GM12878 (cell line): ENCODE results near the gene DCTN2. TPM values are rescaled to one million over a fixed set of nuclear protein-coding genes. Genes with fewer than 3 reads are reported as not detected.

ENCODE experiments used
- CEBPZ ChIP-seq: fragments of 150-350 bp; IDR thresholded peaks from 2 replicates; pipeline ENCODE4 v1.6.1; 2016; ENCODE audit warnings: low read depth, low read length
- CHD1 ChIP-seq: IDR thresholded peaks from 2 replicates; pipeline ENCODE4 v1.6.1; 2012; ENCODE audit warnings: low read depth, low read length, improper control_type of control experiment
- CHD2 ChIP-seq: IDR thresholded peaks from 2 replicates; pipeline ENCODE4 v1.6.1; 2011; ENCODE audit warnings: low read depth, low read length, improper control_type of control experiment, borderline replicate concordance
- IKZF1 ChIP-seq: fragments of 450-650 bp; conservative IDR thresholded peaks from 2 replicates; pipeline ENCODE4 v1.6.1; 2017; ENCODE audit warnings: antibody characterized with exemption, mild to moderate bottlenecking
- JUND ChIP-seq: IDR thresholded peaks from 2 replicates; pipeline ENCODE4 v1.6.1; 2012; ENCODE audit warnings: low read depth, mild to moderate bottlenecking, low read length, improper control_type of control experiment, moderate library complexity
- KDM1A ChIP-seq: fragments of 200-600 bp; sonication (generic); IDR thresholded peaks from 2 replicates; pipeline ENCODE4 v1.6.1; 2016; ENCODE audit warnings: borderline replicate concordance
- MXI1 ChIP-seq: fragments of 150-350 bp; IDR thresholded peaks from 2 replicates; pipeline ENCODE4 v1.6.1; 2011; ENCODE audit warnings: low read depth, mild to moderate bottlenecking, inconsistent platforms, low read length, improper control_type of control experiment
- NR2C2 ChIP-seq: IDR thresholded peaks from 2 replicates; pipeline ENCODE4 v1.6.1; 2011; ENCODE audit warnings: borderline replicate concordance, low read depth; ENCODE audit not compliant: control insufficient read depth, insufficient read length
- RCOR1 ChIP-seq: conservative IDR thresholded peaks from 2 replicates; pipeline ENCODE4 v1.6.1; 2012; ENCODE audit warnings: low read depth, low read length, improper control_type of control experiment
- SIX5 ChIP-seq: IDR thresholded peaks from 2 replicates; pipeline ENCODE4 v1.6.1; 2011; ENCODE audit warnings: mild to moderate bottlenecking, low read depth, low read length, moderate library complexity; ENCODE audit not compliant: severe bottlenecking
- SP1 ChIP-seq: IDR thresholded peaks from one replicate; pipeline ENCODE4 v1.6.1; 2011; ENCODE audit warnings: low read depth, low read length
- TBL1XR1 ChIP-seq: IDR thresholded peaks from 2 replicates; pipeline ENCODE4 v1.6.1; 2012; ENCODE audit warnings: low read depth, low read length, improper control_type of control experiment
- ZBTB33 ChIP-seq: fragments of 450-650 bp; IDR thresholded peaks from 2 replicates; pipeline ENCODE4 v1.6.1; 2017; ENCODE audit warnings: mild to moderate bottlenecking
- ZNF207 ChIP-seq: fragments of 450-650 bp; IDR thresholded peaks from 2 replicates; pipeline ENCODE4 v1.6.1; 2014; ENCODE audit warnings: antibody characterized with exemption, mild to moderate bottlenecking, borderline replicate concordance
- ZNF622 ChIP-seq: fragments of 450-650 bp; IDR thresholded peaks from 2 replicates; pipeline ENCODE4 v1.6.1; 2017; ENCODE audit warnings: mild to moderate bottlenecking, inconsistent platforms
- polyA plus RNA-seq, 11 experiments: library from polyadenylated mRNA; depleted of rRNA in 4 of 11; unstranded in 6 of 11; stranded (reverse) in 5 of 11; fragments of >200 nt; fragmentation: Nextera tagmentation in 4 of 11; fragmentation: Illumina TruSeq in 1 of 11; extraction: Ambion mirVana in 4 of 11; extraction: Trizol in 1 of 11; gene quantifications; 1 replicate in 1 of 11; 2 replicates in 10 of 11; pipeline versions ENCODE4 v1.2.1 to v1.2.3, GENCODE V29; 2011 to 2016; ENCODE audit warnings: inconsistent platforms in 2 of 11, missing spikeins in 2 of 11, low read depth in 1 of 11
- total RNA-seq, 4 experiments: library from RNA; depleted of rRNA in 3 of 4; stranded (reverse); fragments of >200 nt in 3 of 4; fragmentation: Illumina TruSeq in 1 of 4; extraction: Trizol in 1 of 4; gene quantifications; 2 replicates each; pipeline versions ENCODE4 v1.2.1 to v1.2.3, GENCODE V29; 2013 to 2021
- TF ChIP-seq, protein P1 (sequence below), 3 experiments: IDR thresholded peaks in 2 of 3; conservative IDR thresholded peaks in 1 of 3; 2 replicates each; pipeline ENCODE4 v1.5.1; 2011; ENCODE audit warnings: low read depth in 3 of 3, low read length in 3 of 3, mild to moderate bottlenecking in 3 of 3, control low read depth in 2 of 3, moderate library complexity in 2 of 3, inconsistent platforms in 1 of 3, mixed read lengths in 1 of 3; ENCODE audit not compliant: control insufficient read depth in 2 of 3, insufficient read depth in 1 of 3; ENCODE audit errors: extremely low read depth in 1 of 3
- TF ChIP-seq, protein P2 (sequence below): IDR thresholded peaks from 2 replicates; pipeline ENCODE4 v1.6.1; 2011; ENCODE audit warnings: borderline replicate concordance, low read depth, mild to moderate bottlenecking, moderate library complexity, mixed read lengths, low read length; ENCODE audit not compliant: insufficient read depth; ENCODE audit errors: extremely low read length
- TF ChIP-seq, protein P3 (sequence below): fragments of 450-650 bp; IDR thresholded peaks from 2 replicates; pipeline ENCODE4 v1.6.1; 2018; ENCODE audit warnings: borderline replicate concordance, mild to moderate bottlenecking; ENCODE audit not compliant: partially characterized antibody

DCTN2 gene
- total and polyA plus RNA-seq, 10 of the 15 experiments (the other 5 are each of a cell fraction or from before 2014, with no cell fraction given) = 32.3 to 171 (median 100) TPM

DNA sequence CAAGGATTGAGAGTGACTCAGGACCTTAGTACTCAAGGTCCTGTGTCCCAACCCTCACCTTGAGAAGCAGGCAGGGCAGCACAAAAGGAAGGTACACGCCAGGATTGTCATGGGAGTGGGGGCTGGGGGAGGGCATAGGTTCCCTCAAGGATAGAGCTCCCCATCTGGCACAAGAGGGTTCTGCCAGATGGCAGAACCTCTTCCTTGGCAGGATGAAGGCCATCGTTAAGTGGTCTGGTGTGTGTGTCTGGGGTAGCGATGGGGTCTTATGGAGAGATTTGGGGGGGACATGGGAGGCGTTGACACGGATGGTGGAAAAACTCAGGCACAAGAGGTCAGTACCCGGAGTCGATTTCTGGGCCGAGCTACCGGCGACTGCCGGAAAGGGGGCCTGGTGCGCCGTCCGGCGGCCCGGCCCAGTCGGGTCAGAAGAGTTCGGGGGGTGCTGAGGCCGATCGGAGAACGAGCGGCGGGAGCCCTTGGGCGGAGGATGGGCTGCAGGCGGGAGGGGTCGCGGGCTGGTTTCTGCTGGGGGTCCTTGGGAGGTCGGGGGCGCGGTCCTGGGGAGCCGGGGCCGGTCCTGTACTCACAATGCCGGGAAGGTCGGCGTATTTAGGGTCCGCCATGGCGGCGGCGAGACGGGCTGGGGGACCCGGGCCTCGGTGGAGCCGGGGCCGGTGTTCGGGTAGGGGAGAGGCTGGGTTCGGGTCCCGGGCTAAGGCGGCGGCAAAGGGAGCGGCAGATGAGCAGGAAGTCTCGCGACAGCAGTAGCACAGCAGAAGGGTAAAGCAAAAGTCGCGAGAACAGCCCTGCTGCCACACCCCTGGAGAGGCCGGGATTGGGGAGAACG, at the start of gene DCTN2 (continued):
- TF ChIP-seq ZNF207 (no peak), SIX5 (no peak), ZBTB33 (no peak), RCOR1 (peak; percentile 98), SP1 (peak; percentile 36), IKZF1 (peak; percentile 64), MXI1 (peak; percentile 22; the same call in 1 of the 2 replicates), CEBPZ (no peak), JUND (no peak), NR2C2 (no peak), CHD2 (peak; percentile 99), TBL1XR1 (no peak), CHD1 (no peak), ZNF622 (no peak), KDM1A (no peak)
- TF ChIP-seq, protein P1, sequence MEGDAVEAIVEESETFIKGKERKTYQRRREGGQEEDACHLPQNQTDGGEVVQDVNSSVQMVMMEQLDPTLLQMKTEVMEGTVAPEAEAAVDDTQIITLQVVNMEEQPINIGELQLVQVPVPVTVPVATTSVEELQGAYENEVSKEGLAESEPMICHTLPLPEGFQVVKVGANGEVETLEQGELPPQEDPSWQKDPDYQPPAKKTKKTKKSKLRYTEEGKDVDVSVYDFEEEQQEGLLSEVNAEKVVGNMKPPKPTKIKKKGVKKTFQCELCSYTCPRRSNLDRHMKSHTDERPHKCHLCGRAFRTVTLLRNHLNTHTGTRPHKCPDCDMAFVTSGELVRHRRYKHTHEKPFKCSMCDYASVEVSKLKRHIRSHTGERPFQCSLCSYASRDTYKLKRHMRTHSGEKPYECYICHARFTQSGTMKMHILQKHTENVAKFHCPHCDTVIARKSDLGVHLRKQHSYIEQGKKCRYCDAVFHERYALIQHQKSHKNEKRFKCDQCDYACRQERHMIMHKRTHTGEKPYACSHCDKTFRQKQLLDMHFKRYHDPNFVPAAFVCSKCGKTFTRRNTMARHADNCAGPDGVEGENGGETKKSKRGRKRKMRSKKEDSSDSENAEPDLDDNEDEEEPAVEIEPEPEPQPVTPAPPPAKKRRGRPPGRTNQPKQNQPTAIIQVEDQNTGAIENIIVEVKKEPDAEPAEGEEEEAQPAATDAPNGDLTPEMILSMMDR (IDR thresholded peaks at IDR 0.05 in 2 of 3, conservative IDR thresholded peaks at IDR 0.05 in 1 of 3; ENCODE audit: control insufficient read depth in 2 of 3, extremely low read depth in 1 of 3, insufficient read depth in 1 of 3, low read depth in 3 of 3, low read length in 3 of 3) = peak; percentile 15 to 31 (median 30); a peak in 4 of 6 replicates
- TF ChIP-seq, protein P2, sequence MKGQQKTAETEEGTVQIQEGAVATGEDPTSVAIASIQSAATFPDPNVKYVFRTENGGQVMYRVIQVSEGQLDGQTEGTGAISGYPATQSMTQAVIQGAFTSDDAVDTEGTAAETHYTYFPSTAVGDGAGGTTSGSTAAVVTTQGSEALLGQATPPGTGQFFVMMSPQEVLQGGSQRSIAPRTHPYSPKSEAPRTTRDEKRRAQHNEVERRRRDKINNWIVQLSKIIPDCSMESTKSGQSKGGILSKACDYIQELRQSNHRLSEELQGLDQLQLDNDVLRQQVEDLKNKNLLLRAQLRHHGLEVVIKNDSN = no peak
- TF ChIP-seq, protein P3, sequence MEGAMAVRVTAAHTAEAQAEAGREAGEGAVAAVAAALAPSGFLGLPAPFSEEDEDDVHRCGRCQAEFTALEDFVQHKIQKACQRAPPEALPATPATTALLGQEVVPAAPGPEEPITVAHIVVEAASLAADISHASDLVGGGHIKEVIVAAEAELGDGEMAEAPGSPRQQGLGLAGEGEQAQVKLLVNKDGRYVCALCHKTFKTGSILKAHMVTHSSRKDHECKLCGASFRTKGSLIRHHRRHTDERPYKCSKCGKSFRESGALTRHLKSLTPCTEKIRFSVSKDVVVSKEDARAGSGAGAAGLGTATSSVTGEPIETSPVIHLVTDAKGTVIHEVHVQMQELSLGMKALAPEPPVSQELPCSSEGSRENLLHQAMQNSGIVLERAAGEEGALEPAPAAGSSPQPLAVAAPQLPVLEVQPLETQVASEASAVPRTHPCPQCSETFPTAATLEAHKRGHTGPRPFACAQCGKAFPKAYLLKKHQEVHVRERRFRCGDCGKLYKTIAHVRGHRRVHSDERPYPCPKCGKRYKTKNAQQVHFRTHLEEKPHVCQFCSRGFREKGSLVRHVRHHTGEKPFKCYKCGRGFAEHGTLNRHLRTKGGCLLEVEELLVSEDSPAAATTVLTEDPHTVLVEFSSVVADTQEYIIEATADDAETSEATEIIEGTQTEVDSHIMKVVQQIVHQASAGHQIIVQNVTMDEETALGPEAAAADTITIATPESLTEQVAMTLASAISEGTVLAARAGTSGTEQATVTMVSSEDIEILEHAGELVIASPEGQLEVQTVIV = peak; percentile 14
